Thyroid gland (tissue), 4 donors: ENCODE results near the gene CHCHD6. TPM values are rescaled to one million over a fixed set of nuclear protein-coding genes. Genes with fewer than 3 reads are reported as not detected.

ENCODE experiments used
- DNase-seq, 2 donors: peaks; one replicate each; pipeline ENCODE4 v3.0.0-alpha.2; 2019
- H3K27ac ChIP-seq, 3 donors: fragments of 200-600 bp; sonication (generic); 1 replicate in 2 of 3; 2 replicates in 1 of 3; pipeline ENCODE4 v1.5.1; 2016 to 2019; ENCODE audit warnings: mild to moderate bottlenecking in 1 of 3, moderate library complexity in 1 of 3
- H3K27me3 ChIP-seq: fragments of 200-600 bp; sonication (generic); one replicate; pipeline ENCODE4 v1.5.1; 2019
- H3K36me3 ChIP-seq, 2 donors: fragments of 200-600 bp; sonication (generic); one replicate each; pipeline ENCODE4 v1.5.1; 2016 to 2019
- H3K4me1 ChIP-seq, 2 donors: fragments of 200-600 bp; sonication (generic); one replicate each; pipeline ENCODE4 v1.5.1; 2017 to 2019
- H3K4me3 ChIP-seq, 3 donors: fragments of 200-600 bp; sonication (generic); replicated peaks in 1 of 3; 1 replicate in 2 of 3; 2 replicates in 1 of 3; pipeline ENCODE4 v1.5.1; 2016; ENCODE audit warnings: mild to moderate bottlenecking in 1 of 3
- H3K9me3 ChIP-seq: fragments of 200-600 bp; sonication (generic); one replicate; pipeline ENCODE4 v1.5.1; 2017
- POLR2A ChIP-seq, 2 donors: fragments of 450-650 bp; IDR thresholded peaks; one replicate each; pipeline ENCODE4 v1.6.1; 2017; ENCODE audit warnings: antibody characterized with exemption in 2 of 2, mild to moderate bottlenecking in 2 of 2, moderate library complexity in 1 of 2
- WGBS, 2 donors: methylation state at CpG; one replicate each; pipeline ENCODE4 v1.1.5; 2017; 5-methylcytosine and 5-hydroxymethylcytosine counted together
- intact Hi-C: fragments of 100-400 bp; cut with DNase I; formaldehyde crosslinking; loops from one replicate; pipeline ENCODE4 v1.15.1; 2023
- total RNA-seq, 4 donors: library from RNA; depleted of rRNA; stranded (reverse); fragments of >200 nt; gene quantifications; one replicate each; pipeline ENCODE4 v1.2.3, GENCODE V29; 2016
- TF ChIP-seq, protein P1 (sequence below), 6 experiments: fragments of 200-600 bp in 3 of 6; fragments of 450-650 bp in 3 of 6; sonication (generic) in 3 of 6; IDR thresholded peaks; one replicate each; pipeline ENCODE4 v1.5.1; 2016 to 2019; ENCODE audit warnings: antibody characterized with exemption in 6 of 6, mild to moderate bottlenecking in 2 of 6, inconsistent platforms in 1 of 6, moderate library complexity in 1 of 6

CHCHD6 gene
- total RNA-seq, 4 donors from 2014 or later, result 22.9 to 27.8 (median 24.4) TPM

GRCh38 chr3:127005864-127006500, 301.9 kb downstream of the CHCHD6 start:
- TF ChIP-seq POLR2A (IDR thresholded peaks at IDR 0.05), result no peak
- TF ChIP-seq, protein P1, sequence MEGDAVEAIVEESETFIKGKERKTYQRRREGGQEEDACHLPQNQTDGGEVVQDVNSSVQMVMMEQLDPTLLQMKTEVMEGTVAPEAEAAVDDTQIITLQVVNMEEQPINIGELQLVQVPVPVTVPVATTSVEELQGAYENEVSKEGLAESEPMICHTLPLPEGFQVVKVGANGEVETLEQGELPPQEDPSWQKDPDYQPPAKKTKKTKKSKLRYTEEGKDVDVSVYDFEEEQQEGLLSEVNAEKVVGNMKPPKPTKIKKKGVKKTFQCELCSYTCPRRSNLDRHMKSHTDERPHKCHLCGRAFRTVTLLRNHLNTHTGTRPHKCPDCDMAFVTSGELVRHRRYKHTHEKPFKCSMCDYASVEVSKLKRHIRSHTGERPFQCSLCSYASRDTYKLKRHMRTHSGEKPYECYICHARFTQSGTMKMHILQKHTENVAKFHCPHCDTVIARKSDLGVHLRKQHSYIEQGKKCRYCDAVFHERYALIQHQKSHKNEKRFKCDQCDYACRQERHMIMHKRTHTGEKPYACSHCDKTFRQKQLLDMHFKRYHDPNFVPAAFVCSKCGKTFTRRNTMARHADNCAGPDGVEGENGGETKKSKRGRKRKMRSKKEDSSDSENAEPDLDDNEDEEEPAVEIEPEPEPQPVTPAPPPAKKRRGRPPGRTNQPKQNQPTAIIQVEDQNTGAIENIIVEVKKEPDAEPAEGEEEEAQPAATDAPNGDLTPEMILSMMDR (IDR thresholded peaks at IDR 0.05), result no peak
- H3K9me3 ChIP-seq, result no peaks in the 10 kb centered on the region
- DNase-seq, result no peak
- intact Hi-C loops, result no loop called here
- H3K27me3 ChIP-seq, result no peaks in the 10 kb centered on the region
- 94 to 99% methylated on average over 13 to 15 of the region's 17 CpGs for WGBS, 2 donors
- no peak overlapping the region for H3K4me3 ChIP-seq
- peaks cover 16 to 22% of the 10 kb centered on the region in 2 donors for H3K4me1 ChIP-seq
- no peaks in the 10 kb centered on the region for H3K36me3 ChIP-seq
- H3K27ac ChIP-seq, result no peak overlapping the region

DNA sequence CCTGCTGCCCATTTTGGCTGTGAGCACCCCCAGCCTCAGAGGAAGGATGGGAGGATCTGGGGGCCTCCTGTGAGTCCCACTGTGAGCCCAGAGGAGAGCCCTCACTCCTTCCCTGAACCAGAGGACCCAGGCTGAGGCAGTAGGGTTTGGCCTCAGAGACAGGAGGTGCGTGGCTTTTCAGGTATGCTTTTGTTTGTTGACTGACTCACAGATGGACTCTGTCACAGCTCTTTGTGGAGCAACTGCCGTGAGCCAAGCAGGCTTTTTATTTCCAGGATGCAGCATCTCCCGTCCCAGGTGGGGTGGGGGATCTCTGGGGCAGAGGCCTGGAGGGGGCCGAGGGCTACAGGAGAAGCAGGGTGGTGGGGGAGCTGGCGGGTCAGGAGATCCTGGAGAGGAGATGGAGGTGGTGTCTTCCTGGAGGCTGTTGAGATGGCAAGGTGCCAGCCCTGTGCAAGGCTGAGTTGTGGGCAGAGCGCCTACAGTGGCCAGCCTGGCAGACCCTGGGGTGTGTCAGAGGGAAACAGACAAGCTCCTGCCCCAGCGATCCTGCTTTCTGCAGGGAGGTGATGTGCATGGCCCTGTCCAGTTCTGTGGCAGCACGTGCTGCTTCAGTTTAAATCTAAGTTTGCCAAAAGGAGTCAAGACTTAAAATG, 302.9 kb downstream of the CHCHD6 start:
- no peak for DNase-seq
- intact Hi-C loops, result no loop called here
- no peak for TF ChIP-seq POLR2A (IDR thresholded peaks at IDR 0.05)
- TF ChIP-seq, protein P1 (IDR thresholded peaks at IDR 0.05), result no peak
- 85 to 93% methylated on average over 5 to 8 of the region's 8 CpGs for WGBS, 2 donors
- peaks cover 10 to 14% of the 10 kb centered on the region in 2 donors for H3K4me1 ChIP-seq
- no peaks in the 10 kb centered on the region for H3K9me3 ChIP-seq
- H3K36me3 ChIP-seq, result peaks cover 0 to under 1% of the 10 kb centered on the region in 2 donors
- H3K4me3 ChIP-seq, result no peak overlapping the region
- no peaks in the 10 kb centered on the region for H3K27me3 ChIP-seq
- no peak overlapping the region for H3K27ac ChIP-seq

DNA sequence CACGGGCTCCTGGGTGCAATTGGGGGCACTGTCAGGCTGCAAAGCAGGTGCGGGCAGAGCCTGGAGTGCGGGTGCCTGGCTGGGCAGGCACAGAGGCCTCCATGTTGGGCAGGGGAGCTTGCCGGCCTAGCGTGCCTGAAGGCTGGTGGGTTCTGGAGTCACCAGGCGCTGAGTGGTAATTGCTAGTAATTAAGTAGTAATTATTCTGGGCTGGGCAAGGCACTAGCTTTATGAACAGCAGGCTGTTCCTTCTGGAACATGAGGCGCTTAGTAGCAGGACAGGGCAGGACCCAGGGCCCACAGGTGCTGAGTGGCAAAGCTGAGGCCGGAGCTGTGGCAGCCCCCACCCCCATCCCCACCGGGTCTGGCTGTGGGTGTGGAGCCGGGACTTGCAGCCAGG, 304.2 kb downstream of the CHCHD6 start:
- Histone ChIP-seq H3K27ac (no peak overlapping the region), H3K9me3 (no peaks in the 10 kb centered on the region), H3K4me3 (no peak overlapping the region), H3K27me3 (no peaks in the 10 kb centered on the region), H3K36me3 (peaks cover under 1 to 10% of the 10 kb centered on the region in 2 donors), H3K4me1 (peaks cover 0 to under 1% of the 10 kb centered on the region in 2 donors)
- intact Hi-C loops, result no loop called here
- no peak for DNase-seq
- WGBS, 2 donors, result 90 to 94% methylated on average over 8 to 9 of the region's 10 CpGs
- TF ChIP-seq POLR2A (IDR thresholded peaks at IDR 0.05), result no peak

- Histone ChIP-seq H3K9me3 (no peaks in the 10 kb centered on the region), H3K4me1 (no peaks in the 10 kb centered on the region), H3K27me3 (no peaks in the 10 kb centered on the region), H3K27ac (no peak overlapping the region), H3K36me3 (peaks cover 13 to 18% of the 10 kb centered on the region in 2 donors), H3K4me3 (no peak overlapping the region)
- no peak for DNase-seq
- intact Hi-C loops, result no loop called here
- WGBS, 2 donors, result 74 to 75% methylated on average over 10 of the region's 10 CpGs
- no peak for TF ChIP-seq POLR2A (IDR thresholded peaks at IDR 0.05)
- TF ChIP-seq, protein P1 (IDR thresholded peaks at IDR 0.05), result no peak
Measured at GRCh38 chr3:127009531-127009930, 305.5 kb downstream of the CHCHD6 start.

Other genes starting within 250 kb of the CHCHD6 start
- 10 to 100 TPM; 51.5 to 96.8 (median 57.4) TPM for gene ZXDC, start 228.3 kb upstream of the CHCHD6 start, total RNA-seq
- not detected for gene UROC1, start 186.5 kb upstream of the CHCHD6 start, total RNA-seq
- gene CHST13, start 180.1 kb upstream of the CHCHD6 start, total RNA-seq, result under 1 TPM in 2 of 4 donors, not detected in 2; 0.13 to 0.56 TPM
- not detected for gene C3orf22, start 145.3 kb upstream of the CHCHD6 start, total RNA-seq
- gene TXNRD3, start 49.1 kb upstream of the CHCHD6 start, total RNA-seq, result 10 to 100 TPM; 14.4 to 21.3 (median 17.7) TPM